GM10266 (cell line): ENCODE data around the gene CCL3.
A peak's percentile ranks its signal among the peaks of the same experiment; 100 is the strongest.

ENCODE experiments used
- DNase-seq: peaks from one replicate; pipeline ENCODE4 v3.0.0; 2012; ENCODE audit errors: extremely low spot score
- TF ChIP-seq, protein P1 (sequence below): IDR thresholded peaks from 2 replicates; pipeline ENCODE4 v1.5.1; 2012; ENCODE audit warnings: mild to moderate bottlenecking, low read depth; ENCODE audit not compliant: control insufficient read depth, insufficient read depth; ENCODE audit errors: missing control alignments

The CCL3 gene

DNA sequence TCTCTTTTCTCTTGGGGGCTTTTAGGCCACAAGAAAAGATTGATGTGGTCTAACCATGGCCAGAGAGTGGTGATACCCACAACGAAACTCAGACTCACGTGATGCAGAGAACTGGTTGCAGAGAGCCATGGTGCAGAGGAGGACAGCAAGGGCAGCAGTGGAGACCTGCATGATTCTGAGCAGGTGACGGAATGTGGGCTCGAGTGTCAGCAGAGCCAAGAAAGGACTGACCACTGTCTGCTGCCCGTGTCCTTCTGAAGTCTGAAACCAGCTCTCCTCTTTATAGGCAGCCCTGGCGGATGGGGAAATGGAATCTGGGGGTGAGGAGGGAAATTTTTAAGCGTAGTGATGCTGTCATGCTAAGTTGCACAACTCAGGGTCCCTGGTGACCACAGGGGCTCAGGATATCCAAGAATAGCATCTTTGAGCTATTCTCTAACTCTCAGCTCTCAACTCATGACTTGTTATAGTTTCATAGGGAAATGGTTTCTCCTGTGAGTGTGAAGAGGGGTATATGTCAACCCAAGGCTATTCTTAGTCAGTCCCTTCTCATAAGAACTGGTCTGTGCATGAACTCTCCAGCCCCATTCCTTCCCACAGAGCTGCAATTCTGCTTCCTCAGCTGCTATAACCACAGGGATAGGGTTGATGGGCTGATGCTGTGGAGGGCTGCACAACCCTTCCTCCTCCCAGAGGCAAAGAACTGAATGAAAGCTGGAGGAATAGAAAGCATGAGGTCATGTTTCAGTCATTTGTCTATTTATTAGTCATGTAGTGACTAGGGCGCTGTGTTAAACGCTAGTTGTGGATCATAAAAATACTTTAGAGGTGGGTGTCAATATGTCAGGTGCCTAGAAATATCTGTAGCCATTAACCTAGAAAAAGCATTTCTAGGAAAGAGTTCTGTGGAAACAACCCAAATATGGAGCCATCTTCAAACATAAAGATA lies at the start of gene CCL3:
CCL3 (minus strand) TSS at position 256 of the 949 bp plus-strand sequence; CDS start at position 171, 85 bp downstream.
- TF ChIP-seq, protein P1, sequence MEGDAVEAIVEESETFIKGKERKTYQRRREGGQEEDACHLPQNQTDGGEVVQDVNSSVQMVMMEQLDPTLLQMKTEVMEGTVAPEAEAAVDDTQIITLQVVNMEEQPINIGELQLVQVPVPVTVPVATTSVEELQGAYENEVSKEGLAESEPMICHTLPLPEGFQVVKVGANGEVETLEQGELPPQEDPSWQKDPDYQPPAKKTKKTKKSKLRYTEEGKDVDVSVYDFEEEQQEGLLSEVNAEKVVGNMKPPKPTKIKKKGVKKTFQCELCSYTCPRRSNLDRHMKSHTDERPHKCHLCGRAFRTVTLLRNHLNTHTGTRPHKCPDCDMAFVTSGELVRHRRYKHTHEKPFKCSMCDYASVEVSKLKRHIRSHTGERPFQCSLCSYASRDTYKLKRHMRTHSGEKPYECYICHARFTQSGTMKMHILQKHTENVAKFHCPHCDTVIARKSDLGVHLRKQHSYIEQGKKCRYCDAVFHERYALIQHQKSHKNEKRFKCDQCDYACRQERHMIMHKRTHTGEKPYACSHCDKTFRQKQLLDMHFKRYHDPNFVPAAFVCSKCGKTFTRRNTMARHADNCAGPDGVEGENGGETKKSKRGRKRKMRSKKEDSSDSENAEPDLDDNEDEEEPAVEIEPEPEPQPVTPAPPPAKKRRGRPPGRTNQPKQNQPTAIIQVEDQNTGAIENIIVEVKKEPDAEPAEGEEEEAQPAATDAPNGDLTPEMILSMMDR, result no peak
- peak; percentile 38 for DNase-seq

DNA sequence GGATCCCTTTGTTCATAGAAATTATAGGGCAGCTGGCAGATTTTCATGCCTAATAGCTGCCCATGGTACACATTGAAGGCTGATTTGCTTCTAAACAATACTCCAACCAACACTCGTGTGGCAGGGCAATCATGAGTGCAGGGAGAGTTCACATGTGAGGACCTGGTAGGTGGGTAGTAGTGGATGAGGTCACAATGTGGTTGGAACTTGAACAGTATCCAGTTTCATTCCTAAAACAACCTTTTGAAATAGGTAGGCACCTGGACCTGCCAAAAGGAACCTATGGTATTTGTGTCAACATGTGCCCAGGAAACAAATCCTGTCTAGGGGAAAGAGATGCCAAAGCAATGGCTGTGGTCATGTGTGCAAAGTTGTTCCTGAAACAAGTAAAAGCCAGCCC lies 46.5 kb upstream of the CCL3 start:
- no peak for DNase-seq
- TF ChIP-seq, protein P1, result no peak

DNA sequence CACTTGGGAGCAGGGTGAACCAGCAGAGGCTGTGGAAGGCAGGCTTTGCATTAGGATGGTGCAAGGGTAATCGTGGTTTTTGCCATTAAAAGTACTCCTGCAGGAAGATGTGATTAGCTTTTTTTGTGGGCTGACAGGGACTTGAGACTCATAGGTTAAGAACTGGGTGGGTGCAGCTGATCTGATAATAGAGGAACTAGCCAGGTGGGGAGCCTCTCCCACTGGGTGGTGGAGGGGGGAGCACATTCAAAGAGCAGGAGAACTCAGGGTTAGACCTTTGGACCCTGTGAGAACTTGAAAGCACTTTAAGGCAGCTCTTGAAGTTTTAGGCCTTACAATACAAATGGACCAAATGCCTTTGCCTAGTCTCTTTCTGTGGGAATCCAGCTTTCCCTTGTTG lies 46.1 kb upstream of the CCL3 start:
- no peak for DNase-seq
- TF ChIP-seq, protein P1, result no peak

DNA sequence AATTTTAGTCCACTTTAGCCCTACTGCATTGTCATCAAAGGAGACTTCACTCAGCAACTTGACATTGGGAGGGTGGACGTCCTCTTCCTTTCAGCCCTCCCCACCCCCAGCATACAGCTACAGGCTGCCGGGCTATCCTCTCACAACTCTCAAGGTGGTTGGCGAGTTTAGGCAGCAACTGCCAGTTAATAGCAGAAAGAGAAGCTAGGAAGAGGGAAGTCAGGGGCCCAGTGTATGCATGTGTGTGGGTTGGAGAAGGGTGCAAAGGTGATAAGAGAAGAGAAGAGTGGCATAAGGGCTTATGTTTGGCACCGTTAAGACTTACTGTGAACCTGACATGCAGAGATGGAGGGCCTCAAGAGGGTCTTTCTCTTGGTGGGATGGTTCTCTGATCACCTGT lies 45.5 kb upstream of the CCL3 start:
- TF ChIP-seq, protein P1, result no peak
- DNase-seq, result no peak

DNA sequence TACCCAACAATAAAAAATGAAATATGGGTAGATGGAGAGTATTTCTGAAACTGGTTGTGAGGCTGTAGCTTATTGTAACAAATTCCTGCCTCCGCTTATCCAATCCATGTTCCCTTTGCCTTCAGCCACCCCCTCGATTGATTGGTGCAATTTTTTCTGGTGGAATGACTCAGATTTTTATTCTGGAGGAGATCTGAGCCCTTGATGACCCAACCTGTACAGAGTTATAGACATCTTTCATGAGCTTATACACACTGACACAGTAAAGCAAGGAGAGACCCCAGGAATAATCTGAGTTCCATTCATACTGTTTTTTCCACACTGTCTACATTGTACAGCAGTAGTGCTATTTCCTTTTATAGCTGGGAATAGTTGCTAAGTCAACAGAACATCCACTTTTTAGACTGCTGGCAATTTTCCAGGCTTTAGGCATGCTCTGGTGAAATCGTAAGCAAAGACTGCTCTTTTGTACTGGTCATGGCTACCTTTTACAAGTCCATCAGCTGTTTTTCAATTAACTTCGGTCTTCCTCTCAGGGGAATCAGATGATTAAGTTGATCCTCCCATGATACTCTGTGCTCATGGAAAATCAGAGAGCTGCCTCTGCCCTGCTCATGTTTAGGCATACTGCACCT lies 43.8 kb upstream of the CCL3 start:
- no peak for DNase-seq
- TF ChIP-seq, protein P1, result no peak

DNA sequence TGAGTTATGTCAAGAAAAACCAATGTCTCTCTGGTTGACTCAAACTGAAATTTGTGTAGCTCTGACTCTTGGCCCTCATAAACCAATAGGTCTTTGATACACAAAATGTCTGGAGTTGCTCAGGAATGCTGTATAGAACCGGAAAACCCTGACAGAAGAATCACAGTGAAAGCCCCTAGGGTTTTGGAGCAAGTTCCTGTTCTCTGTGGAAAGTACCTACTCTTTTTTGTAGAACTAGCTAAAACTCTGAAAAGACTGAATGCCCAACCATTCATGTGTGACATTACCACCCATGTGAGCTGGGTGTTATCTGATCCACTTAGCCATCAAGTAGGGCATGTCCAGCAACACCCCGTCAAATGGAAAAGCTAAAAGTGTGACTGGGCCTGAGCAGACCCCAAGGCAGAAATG lies 42.5 kb upstream of the CCL3 start:
- no peak for DNase-seq
- TF ChIP-seq, protein P1, result no peak

DNA sequence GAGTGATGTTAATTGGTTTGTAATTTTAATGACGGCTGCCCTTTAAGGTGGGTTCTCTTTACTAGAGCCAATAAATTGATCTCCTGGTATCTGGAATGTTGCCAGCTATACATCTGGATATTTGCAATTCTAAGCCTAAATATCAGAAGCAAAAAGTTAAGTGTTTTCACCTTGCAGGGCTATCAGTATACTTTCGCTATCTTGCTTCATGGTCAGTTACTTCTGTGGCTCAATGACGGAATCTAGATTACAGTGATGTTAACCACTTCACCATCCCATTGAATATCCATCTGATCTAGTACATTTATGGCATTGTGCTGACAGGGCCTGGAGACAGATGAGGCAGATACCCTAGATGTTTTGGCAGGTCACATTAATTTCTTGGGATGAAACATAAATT lies 42.0 kb upstream of the CCL3 start:
- TF ChIP-seq, protein P1, result no peak
- no peak for DNase-seq
